HG03469 (cell line): ENCODE measurements around the gene RIF1.

ENCODE experiments used
- ATAC-seq: cut with Tn5 transposase; IDR thresholded peaks from one replicate; pipeline ENCODE4 v1.9.1; 2021; ENCODE audit warnings: mild to moderate bottlenecking, moderate library complexity, moderate number of reproducible peaks; ENCODE audit not compliant: unreplicated experiment

RIF1 gene

GRCh38 chr2:151409601-151410484, at the start of gene RIF1:
Gene RIF1, plus strand, starts transcription at chr2:151409902. Its CDS starts 522 bp downstream, at chr2:151410424.
- peak; percentile 84 for ATAC-seq

- ATAC-seq = no peak
Observed at GRCh38 chr2:151361674-151362370, 47.9 kb upstream of the RIF1 start.

- ATAC-seq = peak; percentile 85
Observed at GRCh38 chr2:151363709-151364108, 46.0 kb upstream of the RIF1 start.

GRCh38 chr2:151367571-151367970, 42.1 kb upstream of the RIF1 start:
- no peak for ATAC-seq

GRCh38 chr2:151374436-151374835, 35.3 kb upstream of the RIF1 start:
- ATAC-seq = peak; percentile 98

GRCh38 chr2:151379169-151379568, 30.5 kb upstream of the RIF1 start:
- ATAC-seq = no peak

GRCh38 chr2:151380580-151381235, 29.0 kb upstream of the RIF1 start:
- ATAC-seq = no peak

- no peak for ATAC-seq
Observed at GRCh38 chr2:151381266-151381665, 28.4 kb upstream of the RIF1 start.

- no peak for ATAC-seq
Observed at GRCh38 chr2:151388011-151388410, 21.7 kb upstream of the RIF1 start.

GRCh38 chr2:151391436-151391835, 18.3 kb upstream of the RIF1 start:
- no peak for ATAC-seq

GRCh38 chr2:151394509-151394908, 15.2 kb upstream of the RIF1 start:
- no peak for ATAC-seq

- no peak for ATAC-seq
Observed at GRCh38 chr2:151395509-151396374, 14.0 kb upstream of the RIF1 start.

- ATAC-seq = no peak
Observed at GRCh38 chr2:151399981-151400380, 9.7 kb upstream of the RIF1 start.

GRCh38 chr2:151401149-151401548, 8.6 kb upstream of the RIF1 start:
- no peak for ATAC-seq

- no peak for ATAC-seq
Observed at GRCh38 chr2:151403914-151404313, 5.8 kb upstream of the RIF1 start.

GRCh38 chr2:151405376-151405775, 4.3 kb upstream of the RIF1 start:
- no peak for ATAC-seq

GRCh38 chr2:151407281-151407680, 2.4 kb upstream of the RIF1 start:
- no peak for ATAC-seq

- no peak for ATAC-seq
Observed at GRCh38 chr2:151408788-151409600, 708 bp upstream of the RIF1 start.

GRCh38 chr2:151410485-151410834, 758 bp downstream of the RIF1 start:
- peak; percentile 17 for ATAC-seq

- ATAC-seq = no peak
Observed at GRCh38 chr2:151417650-151418049, 7.9 kb downstream of the RIF1 start.
